Panc1 (cell line): Measurements from ENCODE around the gene NTRK2.

ENCODE experiments used
- POLR2AphosphoS5 ChIP-seq: IDR thresholded peaks from 2 replicates; pipeline ENCODE4 v1.6.1; 2012; ENCODE audit warnings: mild to moderate bottlenecking, low read depth, low read length, moderate library complexity
- REST ChIP-seq, 2 experiments: IDR thresholded peaks; 2 replicates each; pipeline ENCODE4 v1.6.1; 2011 to 2012; ENCODE audit warnings: low read depth in 2 of 2, control low read depth in 1 of 2, low read length in 1 of 2, mild to moderate bottlenecking in 1 of 2, moderate library complexity in 1 of 2; ENCODE audit not compliant: insufficient read depth in 1 of 2
- TF ChIP-seq, protein P1 (sequence below): fragments of 450-650 bp; IDR thresholded peaks from 2 replicates; pipeline ENCODE4 v1.5.1; 2017; ENCODE audit warnings: mild to moderate bottlenecking

- TF ChIP-seq, protein P1, sequence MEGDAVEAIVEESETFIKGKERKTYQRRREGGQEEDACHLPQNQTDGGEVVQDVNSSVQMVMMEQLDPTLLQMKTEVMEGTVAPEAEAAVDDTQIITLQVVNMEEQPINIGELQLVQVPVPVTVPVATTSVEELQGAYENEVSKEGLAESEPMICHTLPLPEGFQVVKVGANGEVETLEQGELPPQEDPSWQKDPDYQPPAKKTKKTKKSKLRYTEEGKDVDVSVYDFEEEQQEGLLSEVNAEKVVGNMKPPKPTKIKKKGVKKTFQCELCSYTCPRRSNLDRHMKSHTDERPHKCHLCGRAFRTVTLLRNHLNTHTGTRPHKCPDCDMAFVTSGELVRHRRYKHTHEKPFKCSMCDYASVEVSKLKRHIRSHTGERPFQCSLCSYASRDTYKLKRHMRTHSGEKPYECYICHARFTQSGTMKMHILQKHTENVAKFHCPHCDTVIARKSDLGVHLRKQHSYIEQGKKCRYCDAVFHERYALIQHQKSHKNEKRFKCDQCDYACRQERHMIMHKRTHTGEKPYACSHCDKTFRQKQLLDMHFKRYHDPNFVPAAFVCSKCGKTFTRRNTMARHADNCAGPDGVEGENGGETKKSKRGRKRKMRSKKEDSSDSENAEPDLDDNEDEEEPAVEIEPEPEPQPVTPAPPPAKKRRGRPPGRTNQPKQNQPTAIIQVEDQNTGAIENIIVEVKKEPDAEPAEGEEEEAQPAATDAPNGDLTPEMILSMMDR = no peak
- TF ChIP-seq REST (IDR thresholded peaks at IDR 0.05; ENCODE audit: insufficient read depth in 1 of 2, low read depth in 2 of 2, low read length in 1 of 2) = no peak
- no peak for TF ChIP-seq POLR2AphosphoS5
These were observed 161.8 kb downstream of the NTRK2 start for GRCh38 chr9:84831377-84831776.
